GM12878 (cell line): Measurements from ENCODE around the gene SECISBP2. TPM values are rescaled to one million over a fixed set of nuclear protein-coding genes. Genes with fewer than 3 reads are reported as not detected.

Experiments used
- ATAC-seq: fragments of 200-7000 bp; cut with Tn5 transposase; 3 replicates; pipeline ENCODE4 v1.9.1; 2020; ENCODE audit warnings: mild to moderate bottlenecking, moderate library complexity
- BruUV-seq: library from RNA; stranded (reverse); fragments of 400-500 nt; replicated peaks from 2 replicates; lab custom pipeline; 2021; lab: Mats Ljungman, UMichigan
- CTCF ChIA-PET: fragments of 300-600 bp; sonication (Branson Sonifier 250); formaldehyde crosslinking; extraction: SDS; loops from one replicate; lab custom pipeline; 2021; ENCODE audit warnings: inconsistent platforms; lab: Yijun Ruan, JAX
- POLR2A ChIA-PET: fragments of 350-600 bp; formaldehyde crosslinking; extraction: SDS; loops from one replicate; lab custom pipeline; 2021; ENCODE audit warnings: inconsistent platforms; lab: Charles Lee
- RAD21 ChIA-PET: fragments of 300-600 bp; sonication (Branson Sonifier 250); formaldehyde crosslinking; loops from one replicate; lab custom pipeline; 2023; ENCODE audit warnings: antibody characterized with exemption; ENCODE audit not compliant: unreplicated experiment; lab: Charles Lee
- SMC1A ChIA-PET: fragments of 300-600 bp; sonication (Branson Sonifier 250); formaldehyde crosslinking; loops from one replicate; lab custom pipeline; 2023; ENCODE audit not compliant: unreplicated experiment, uncharacterized antibody; lab: Charles Lee
- DNase-seq: peaks from one replicate; pipeline ENCODE4 v3.0.0-alpha.2; 2011; ENCODE audit warnings: low read depth, low spot score
- FAIRE-seq: peaks from 3 replicates; lab custom pipeline; 2011; peaks lifted over from hg19 to GRCh38; lab: Jason Lieb, UNC
- H2AFZ ChIP-seq: 2 replicates; pipeline ENCODE4 v1.6.0; 2011; ENCODE audit warnings: low read depth, low read length, control low read depth; ENCODE audit not compliant: control insufficient read depth
- H3K27ac ChIP-seq: 2 replicates; pipeline ENCODE4 v1.5.1; 2011; ENCODE audit warnings: control low read depth; ENCODE audit not compliant: control insufficient read depth, insufficient read depth
- H3K27me3 ChIP-seq, 2 experiments: replicated peaks in 1 of 2; 2 replicates each; pipeline versions ENCODE4 v1.6.0 to v1.6.1; 2011; ENCODE audit warnings: low read length in 1 of 2; ENCODE audit not compliant: control insufficient read depth in 2 of 2, insufficient read depth in 2 of 2
- H3K36me3 ChIP-seq, 2 experiments: 2 replicates each; pipeline ENCODE4 v1.5.1; 2011; ENCODE audit warnings: low read length in 1 of 2; ENCODE audit not compliant: control insufficient read depth in 2 of 2, insufficient read depth in 2 of 2
- H3K4me1 ChIP-seq: 2 replicates; pipeline ENCODE4 v1.6.1; 2011; ENCODE audit warnings: mild to moderate bottlenecking, low read length, moderate library complexity, mixed read lengths; ENCODE audit not compliant: control insufficient read depth, insufficient read depth
- H3K4me2 ChIP-seq: 2 replicates; pipeline ENCODE4 v1.6.0; 2011; ENCODE audit warnings: control low read depth; ENCODE audit not compliant: control insufficient read depth, insufficient read depth
- H3K4me3 ChIP-seq: fragments of 200-600 bp; sonication (generic); 2 replicates; pipeline ENCODE4 v1.5.1; 2016
- H3K79me2 ChIP-seq: 2 replicates; pipeline ENCODE4 v1.6.0; 2011; ENCODE audit warnings: low read length; ENCODE audit not compliant: control insufficient read depth, insufficient read depth
- H3K9ac ChIP-seq: 2 replicates; pipeline ENCODE4 v1.8.0; 2011; ENCODE audit warnings: low read length, control low read depth, mixed read lengths; ENCODE audit not compliant: control insufficient read depth, insufficient read depth
- H3K9me3 ChIP-seq: replicated peaks from 3 replicates; pipeline ENCODE4 v1.5.1; 2011; ENCODE audit warnings: mild to moderate bottlenecking, low read length; ENCODE audit not compliant: control insufficient read depth, insufficient read depth
- H4K20me1 ChIP-seq: 2 replicates; pipeline ENCODE4 v1.6.0; 2011; ENCODE audit not compliant: control insufficient read depth, insufficient read depth
- BCLAF1 ChIP-seq: fragments of 450-650 bp; IDR thresholded peaks from 2 replicates; pipeline ENCODE4 v1.6.1; 2017; ENCODE audit warnings: antibody characterized with exemption, mild to moderate bottlenecking, moderate library complexity
- CBX3 ChIP-seq: fragments of 200-600 bp; sonication (generic); IDR thresholded peaks from 2 replicates; pipeline ENCODE4 v1.6.1; 2016; ENCODE audit warnings: low read depth, borderline replicate concordance
- CHD4 ChIP-seq: fragments of 200-600 bp; sonication (generic); IDR thresholded peaks from 2 replicates; pipeline ENCODE4 v1.6.1; 2016; ENCODE audit warnings: mild to moderate bottlenecking
- CREM ChIP-seq: IDR thresholded peaks from 2 replicates; pipeline ENCODE4 v1.6.1; 2014; ENCODE audit warnings: antibody characterized with exemption, low read depth
- EGR1 ChIP-seq, 2 experiments: IDR thresholded peaks; 1 replicate in 1 of 2; 2 replicates in 1 of 2; pipeline ENCODE4 v1.6.1; 2011 to 2012; ENCODE audit warnings: low read depth in 2 of 2, low read length in 2 of 2, borderline replicate concordance in 1 of 2, mild to moderate bottlenecking in 1 of 2, moderate library complexity in 1 of 2
- FOXM1 ChIP-seq: IDR thresholded peaks from 2 replicates; pipeline ENCODE4 v1.6.1; 2012; ENCODE audit warnings: low read depth, mild to moderate bottlenecking, inconsistent platforms, low read length, moderate library complexity
- HDAC6 ChIP-seq: fragments of 200-600 bp; sonication (generic); IDR thresholded peaks from one replicate; pipeline ENCODE4 v1.8.0; 2017; ENCODE audit warnings: antibody characterized with exemption; ENCODE audit not compliant: unreplicated experiment
- MYB ChIP-seq: fragments of 150-350 bp; IDR thresholded peaks from 2 replicates; pipeline ENCODE4 v1.6.1; 2014; ENCODE audit warnings: mild to moderate bottlenecking, low read depth, low read length, borderline replicate concordance
- NBN ChIP-seq: fragments of 450-650 bp; IDR thresholded peaks from 2 replicates; pipeline ENCODE4 v1.6.1; 2016
- NRF1 ChIP-seq: conservative IDR thresholded peaks from 2 replicates; pipeline ENCODE4 v1.6.1; 2011; ENCODE audit warnings: mild to moderate bottlenecking, low read depth, low read length, improper control_type of control experiment
- PAX5 ChIP-seq: IDR thresholded peaks from 2 replicates; pipeline ENCODE4 v1.6.1; 2011; ENCODE audit warnings: low read depth, low read length, borderline replicate concordance
- RAD51 ChIP-seq: fragments of 450-650 bp; IDR thresholded peaks from 2 replicates; pipeline ENCODE4 v1.6.1; 2016; ENCODE audit warnings: moderate library complexity, mild to moderate bottlenecking, inconsistent platforms
- SP1 ChIP-seq: IDR thresholded peaks from one replicate; pipeline ENCODE4 v1.6.1; 2011; ENCODE audit warnings: low read depth, low read length
- TAF1 ChIP-seq: IDR thresholded peaks from 2 replicates; pipeline ENCODE4 v1.6.1; 2011; ENCODE audit warnings: mild to moderate bottlenecking, low read depth, low read length, borderline replicate concordance
- TBL1XR1 ChIP-seq: IDR thresholded peaks from 2 replicates; pipeline ENCODE4 v1.6.1; 2012; ENCODE audit warnings: low read depth, low read length, improper control_type of control experiment
- WGBS: methylation state at CpG from one replicate; pipeline ENCODE4 v1.1.6; 2016; ENCODE audit warnings: low lambda C conversion rate; ENCODE audit not compliant: insufficient replicate concordance, insufficient coverage; ENCODE audit errors: missing lambda C conversion rate; 5-methylcytosine and 5-hydroxymethylcytosine counted together
- in situ Hi-C: fragments of 300-500 bp; cut with MboI; formaldehyde crosslinking; loops from 9 replicates; pipeline ENCODE4 v1.14.3; 2018; ENCODE audit warnings: mixed read lengths
- intact Hi-C: fragments of 100-400 bp; cut with micrococcal nuclease; formaldehyde crosslinking; loops from one replicate; pipeline ENCODE4 v1.14.2; 2022; ENCODE audit not compliant: unreplicated experiment
- polyA plus RNA-seq, 11 experiments: library from polyadenylated mRNA; depleted of rRNA in 4 of 11; unstranded in 6 of 11; stranded (reverse) in 5 of 11; fragments of >200 nt; fragmentation: Nextera tagmentation in 4 of 11; fragmentation: Illumina TruSeq in 1 of 11; extraction: Ambion mirVana in 4 of 11; extraction: Trizol in 1 of 11; gene quantifications; 1 replicate in 1 of 11; 2 replicates in 10 of 11; pipeline versions ENCODE4 v1.2.1 to v1.2.3, GENCODE V29; 2011 to 2016; ENCODE audit warnings: inconsistent platforms in 2 of 11, missing spikeins in 2 of 11, low read depth in 1 of 11
- total RNA-seq, 4 experiments: library from RNA; depleted of rRNA in 3 of 4; stranded (reverse); fragments of >200 nt in 3 of 4; fragmentation: Illumina TruSeq in 1 of 4; extraction: Trizol in 1 of 4; gene quantifications; 2 replicates each; pipeline versions ENCODE4 v1.2.1 to v1.2.3, GENCODE V29; 2013 to 2021
- TF ChIP-seq, protein P1 (sequence below), 3 experiments: IDR thresholded peaks in 2 of 3; conservative IDR thresholded peaks in 1 of 3; 2 replicates each; pipeline ENCODE4 v1.5.1; 2011; ENCODE audit warnings: low read depth in 3 of 3, low read length in 3 of 3, mild to moderate bottlenecking in 3 of 3, control low read depth in 2 of 3, moderate library complexity in 2 of 3, inconsistent platforms in 1 of 3, mixed read lengths in 1 of 3; ENCODE audit not compliant: control insufficient read depth in 2 of 3, insufficient read depth in 1 of 3; ENCODE audit errors: extremely low read depth in 1 of 3
- TF ChIP-seq, protein P2 (sequence below): fragments of 150-350 bp; IDR thresholded peaks from 2 replicates; pipeline ENCODE4 v1.6.1; 2014; ENCODE audit warnings: mild to moderate bottlenecking, low read depth, low read length

SECISBP2 gene
- total and polyA plus RNA-seq, 10 of the 15 experiments (the other 5 are each of a cell fraction or from before 2014, with no cell fraction given) = 4.6 to 50.5 (median 31.9) TPM

- Histone ChIP-seq H4K20me1 (no peaks in the 10 kb centered on the region), H3K9ac (no peak overlapping the region), H3K4me1 (peaks cover 10% of the 10 kb centered on the region), H3K9me3 (no peaks in the 10 kb centered on the region), H3K4me3 (no peak overlapping the region), H3K27me3 (no peaks in the 10 kb centered on the region), H3K79me2 (no peaks in the 10 kb centered on the region), H3K27ac (no peak overlapping the region), H3K4me2 (no peak overlapping the region), H3K36me3 (peaks cover 48 to 51% of the 10 kb centered on the region in 2 experiments), H2AFZ (no peak overlapping the region)
- ChIA-PET CTCF (interaction anchor here (0.6 kb wide), 1 partner anchor 1437 kb away, joined by 3 read pairs; no protein-coding TSS in a partner anchor), RAD21 (no interaction called here), POLR2A (no interaction called here), SMC1A (interaction anchor here (0.7 to 1.1 kb wide), 2 partner anchors 10 to 25 kb away, joined by 3 read pairs; no protein-coding TSS in a partner anchor)
- ATAC-seq (no peak), DNase-seq (no peak), FAIRE-seq (no peak)
- intact Hi-C loops (no loop called here), in situ Hi-C loops (no loop called here)
- 95% methylated on average over 6 of the region's 6 CpGs for WGBS
- BruUV-seq = no TSS peak
- TF ChIP-seq HDAC6 = no peak
- no peak for TF ChIP-seq CHD4
- TF ChIP-seq PAX5 = no peak
- no peak for TF ChIP-seq MYB
- TF ChIP-seq RAD51 = no peak
- TF ChIP-seq TAF1 = no peak
- TF ChIP-seq, protein P1, sequence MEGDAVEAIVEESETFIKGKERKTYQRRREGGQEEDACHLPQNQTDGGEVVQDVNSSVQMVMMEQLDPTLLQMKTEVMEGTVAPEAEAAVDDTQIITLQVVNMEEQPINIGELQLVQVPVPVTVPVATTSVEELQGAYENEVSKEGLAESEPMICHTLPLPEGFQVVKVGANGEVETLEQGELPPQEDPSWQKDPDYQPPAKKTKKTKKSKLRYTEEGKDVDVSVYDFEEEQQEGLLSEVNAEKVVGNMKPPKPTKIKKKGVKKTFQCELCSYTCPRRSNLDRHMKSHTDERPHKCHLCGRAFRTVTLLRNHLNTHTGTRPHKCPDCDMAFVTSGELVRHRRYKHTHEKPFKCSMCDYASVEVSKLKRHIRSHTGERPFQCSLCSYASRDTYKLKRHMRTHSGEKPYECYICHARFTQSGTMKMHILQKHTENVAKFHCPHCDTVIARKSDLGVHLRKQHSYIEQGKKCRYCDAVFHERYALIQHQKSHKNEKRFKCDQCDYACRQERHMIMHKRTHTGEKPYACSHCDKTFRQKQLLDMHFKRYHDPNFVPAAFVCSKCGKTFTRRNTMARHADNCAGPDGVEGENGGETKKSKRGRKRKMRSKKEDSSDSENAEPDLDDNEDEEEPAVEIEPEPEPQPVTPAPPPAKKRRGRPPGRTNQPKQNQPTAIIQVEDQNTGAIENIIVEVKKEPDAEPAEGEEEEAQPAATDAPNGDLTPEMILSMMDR (IDR thresholded peaks at IDR 0.05 in 2 of 3, conservative IDR thresholded peaks at IDR 0.05 in 1 of 3; ENCODE audit: control insufficient read depth in 2 of 3, extremely low read depth in 1 of 3, insufficient read depth in 1 of 3, low read depth in 3 of 3, low read length in 3 of 3) = no peak
- no peak for TF ChIP-seq NRF1
- TF ChIP-seq BCLAF1 = no peak
- no peak for TF ChIP-seq NBN
- no peak for TF ChIP-seq EGR1 (IDR thresholded peaks at IDR 0.05; ENCODE audit: borderline replicate concordance in 1 of 2, low read depth in 2 of 2, low read length in 2 of 2)
- TF ChIP-seq, protein P2, sequence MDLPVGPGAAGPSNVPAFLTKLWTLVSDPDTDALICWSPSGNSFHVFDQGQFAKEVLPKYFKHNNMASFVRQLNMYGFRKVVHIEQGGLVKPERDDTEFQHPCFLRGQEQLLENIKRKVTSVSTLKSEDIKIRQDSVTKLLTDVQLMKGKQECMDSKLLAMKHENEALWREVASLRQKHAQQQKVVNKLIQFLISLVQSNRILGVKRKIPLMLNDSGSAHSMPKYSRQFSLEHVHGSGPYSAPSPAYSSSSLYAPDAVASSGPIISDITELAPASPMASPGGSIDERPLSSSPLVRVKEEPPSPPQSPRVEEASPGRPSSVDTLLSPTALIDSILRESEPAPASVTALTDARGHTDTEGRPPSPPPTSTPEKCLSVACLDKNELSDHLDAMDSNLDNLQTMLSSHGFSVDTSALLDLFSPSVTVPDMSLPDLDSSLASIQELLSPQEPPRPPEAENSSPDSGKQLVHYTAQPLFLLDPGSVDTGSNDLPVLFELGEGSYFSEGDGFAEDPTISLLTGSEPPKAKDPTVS = no peak
- TF ChIP-seq CBX3 = no peak
- TF ChIP-seq TBL1XR1 = no peak
- TF ChIP-seq SP1 = no peak
- TF ChIP-seq FOXM1 = no peak
- no peak for TF ChIP-seq CREM
Observed at GRCh38 chr9:89349607-89350006, 31.3 kb downstream of the SECISBP2 start.
